Stimulated activated CD8-positive, alpha-beta memory T cell treated with anti-CD3 and anti-CD28 coated beads, Interleukin-7, amount 100 ng/mL, for 1 hour (primary cell): ENCODE results near the gene CFAP20DC.
"Not testable (repeated sequence)": the region's sequence is repeated elsewhere in the genome, so short reads cannot be mapped to it uniquely, and the experiment has no call there.

Source experiments
- DNase-seq, 2 donors: peaks; one replicate each; pipeline ENCODE4 v3.0.0-alpha.2; 2020; ENCODE audit warnings: low read depth in 2 of 2

CFAP20DC gene

DNA sequence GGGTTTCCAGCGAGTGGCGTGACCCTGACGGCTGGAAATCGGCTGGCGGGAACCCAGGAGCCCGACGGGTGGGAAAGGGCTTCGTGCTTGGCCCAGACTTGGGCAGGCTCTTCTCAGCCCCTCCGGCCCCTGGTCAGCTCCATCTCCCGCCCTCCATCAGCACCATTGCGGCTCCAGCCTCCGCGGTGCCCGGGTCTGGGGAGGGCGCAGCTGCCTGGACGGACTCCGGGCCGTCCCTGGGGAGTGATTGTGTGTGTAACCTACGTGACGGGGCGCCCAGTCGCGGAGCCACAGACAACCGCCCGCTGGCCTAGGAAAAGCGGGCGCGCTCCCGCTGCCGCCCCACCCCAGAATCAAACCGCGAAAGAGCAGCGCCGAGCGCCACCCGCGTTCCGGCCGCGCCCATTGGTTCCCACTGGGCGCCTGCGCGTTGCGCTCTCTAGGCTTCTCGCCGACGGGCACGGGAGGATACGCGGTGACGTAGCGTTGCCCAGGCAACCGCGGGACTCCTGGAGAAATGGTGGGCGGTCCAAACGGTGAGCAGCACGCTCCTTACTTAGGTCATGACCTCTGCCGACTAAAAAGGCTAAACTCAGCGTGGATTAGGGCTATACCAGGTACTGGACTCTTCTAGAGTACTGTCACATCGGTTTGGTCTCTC, at the start of gene CFAP20DC:
TSS of gene CFAP20DC (minus strand) at position 355 of the 661 bp plus-strand sequence. CDS start 394 bp downstream, outside the sequence.
- peak; percentile 51 to 72 for DNase-seq

DNA sequence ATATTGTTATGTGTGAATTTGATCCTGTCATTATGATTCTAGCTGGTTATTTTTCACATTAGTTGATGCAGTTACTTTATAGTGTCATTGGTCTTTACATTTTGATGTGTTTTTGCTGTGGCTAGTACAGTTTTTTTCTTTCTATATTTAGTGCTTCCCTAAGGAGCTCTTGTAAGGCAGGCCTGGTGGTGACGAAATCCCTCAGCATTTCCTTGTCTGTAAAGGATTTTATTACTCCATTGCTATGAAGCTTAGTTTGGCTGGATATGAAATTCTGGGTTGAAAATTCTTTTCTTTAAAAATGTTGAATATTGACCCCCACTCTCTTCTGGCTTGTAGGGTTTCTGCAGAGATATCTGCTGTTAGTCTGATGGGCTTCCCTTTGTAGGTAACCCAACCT, 48.7 kb upstream of the CFAP20DC start:
- not testable (repeated sequence) for DNase-seq

DNA sequence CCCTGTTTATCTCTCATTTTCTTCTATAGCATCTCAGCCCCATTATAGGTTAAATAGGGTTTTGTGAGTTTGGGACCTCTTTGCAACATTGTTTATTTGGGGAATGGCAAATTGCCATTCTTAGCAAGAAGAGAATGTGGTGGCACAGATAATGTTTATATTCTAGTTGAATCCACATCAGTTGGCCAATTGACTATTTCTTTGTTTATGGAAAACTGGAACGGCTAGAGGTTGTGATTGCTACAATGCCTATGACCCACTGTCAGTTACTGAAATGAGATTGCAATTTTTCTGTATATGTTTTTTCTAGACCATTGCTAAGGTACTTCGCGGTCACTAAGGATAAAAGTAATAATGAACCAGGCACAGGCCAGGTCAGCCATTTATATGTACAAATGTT, 44.6 kb upstream of the CFAP20DC start:
- no peak for DNase-seq

GRCh38 chr3:59093521-59093920, 43.7 kb upstream of the CFAP20DC start:
- no peak for DNase-seq

GRCh38 chr3:59088761-59089160, 38.9 kb upstream of the CFAP20DC start:
- no peak for DNase-seq

DNA sequence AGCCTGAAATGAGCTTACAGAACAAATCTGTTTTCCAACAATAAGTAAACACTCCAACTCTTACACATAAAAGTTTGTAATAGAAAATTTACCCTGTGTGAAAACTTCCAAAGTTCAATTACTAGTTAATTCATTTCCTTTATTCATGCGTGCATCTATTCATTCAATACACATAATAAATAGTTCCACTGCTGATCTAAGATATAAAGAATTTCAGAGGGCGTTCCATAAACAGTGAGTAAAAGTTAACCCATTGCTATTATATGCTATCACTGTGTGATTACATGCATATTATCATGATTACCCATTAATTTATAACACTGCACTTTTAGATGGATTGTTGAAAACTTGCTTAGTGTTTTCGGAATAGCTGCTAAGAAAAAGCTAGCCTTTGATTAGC, 36.2 kb upstream of the CFAP20DC start:
- DNase-seq: no peak

DNA sequence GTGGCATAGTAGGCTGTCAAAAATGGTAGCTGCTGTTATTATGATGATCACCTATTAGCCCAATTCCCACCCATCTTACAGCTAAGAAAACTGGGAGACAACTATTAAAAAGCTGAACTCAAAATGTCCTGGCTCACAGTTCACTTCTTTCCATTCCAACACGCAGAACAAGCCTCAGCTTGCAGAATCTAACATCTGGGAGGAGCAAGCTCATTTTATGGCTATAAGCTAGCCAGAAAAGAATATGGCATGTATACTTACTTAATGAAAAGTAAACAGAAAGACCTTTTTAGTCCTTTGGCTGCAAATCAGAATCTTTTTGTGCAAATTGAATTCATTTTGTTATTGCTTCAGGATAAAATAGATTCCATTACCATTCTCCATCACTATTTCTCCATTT, 34.8 kb upstream of the CFAP20DC start:
- DNase-seq: no peak

GRCh38 chr3:59082106-59082505, 32.3 kb upstream of the CFAP20DC start:
- DNase-seq: no peak

GRCh38 chr3:59081071-59081470, 31.2 kb upstream of the CFAP20DC start:
- no peak for DNase-seq

- no peak for DNase-seq
Measured at GRCh38 chr3:59079962-59080361, 30.1 kb upstream of the CFAP20DC start.

DNA sequence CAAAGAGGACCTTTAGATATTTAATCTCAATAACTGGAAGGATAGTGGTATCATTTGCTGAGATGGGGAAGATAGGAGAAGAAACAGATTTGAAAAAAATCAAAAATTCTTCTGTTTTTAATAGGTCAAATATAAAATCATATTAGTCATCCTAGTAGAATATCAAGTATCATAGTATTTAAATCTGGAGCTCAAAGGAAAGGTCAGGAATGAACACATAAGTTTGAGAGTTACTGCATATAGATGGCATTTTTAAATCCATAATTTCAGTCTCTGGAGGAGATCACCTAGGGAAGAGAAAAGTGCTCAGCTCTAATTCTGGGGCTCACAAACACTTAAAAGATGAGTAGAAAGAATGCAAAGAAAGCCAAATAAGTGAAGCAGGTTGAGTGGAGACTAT, 24.9 kb upstream of the CFAP20DC start:
- no peak for DNase-seq

DNA sequence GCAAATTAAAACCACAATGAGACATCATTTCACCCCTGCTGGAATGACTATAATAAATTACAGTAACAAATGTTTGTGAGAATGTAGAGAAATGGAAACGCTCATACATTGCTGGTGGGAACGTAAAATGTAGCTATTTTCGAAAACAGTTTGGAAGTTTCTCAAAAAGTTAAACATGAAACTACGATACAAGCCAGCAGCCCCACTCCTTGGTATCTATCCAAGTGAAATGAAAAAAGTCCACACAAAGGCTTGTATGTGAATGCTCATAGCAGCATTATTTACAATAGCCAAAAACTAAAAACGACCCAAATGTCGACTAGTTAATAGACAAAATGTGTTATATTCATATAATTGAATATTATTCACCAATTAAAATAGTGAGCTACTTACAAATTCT, 22.9 kb upstream of the CFAP20DC start:
- DNase-seq: no peak

- no peak for DNase-seq
Measured at GRCh38 chr3:59069838-59070237, 20.0 kb upstream of the CFAP20DC start.

- DNase-seq: no peak
Measured at GRCh38 chr3:59065240-59065639, 15.4 kb upstream of the CFAP20DC start.

DNA sequence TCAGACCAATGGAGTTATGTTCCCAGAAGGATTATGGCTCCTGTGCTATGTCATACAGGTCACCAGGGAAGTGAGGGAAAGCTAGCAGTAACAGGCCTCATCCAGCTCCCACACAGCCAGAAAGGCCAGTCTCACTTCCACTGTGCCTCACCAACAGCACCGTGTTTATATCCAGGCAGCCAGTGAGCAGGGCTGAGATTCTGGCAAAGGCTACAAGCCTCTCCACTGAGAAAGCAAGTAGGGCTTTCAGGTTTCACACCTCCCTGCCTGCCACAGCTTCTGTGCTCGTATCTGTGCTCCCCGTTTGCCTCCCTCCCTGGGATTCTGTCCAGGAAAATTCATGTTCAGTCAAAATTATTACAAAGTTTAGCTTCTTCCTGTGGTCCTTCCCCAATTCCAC, 14.9 kb upstream of the CFAP20DC start:
- no peak for DNase-seq

GRCh38 chr3:59064276-59064675, 14.5 kb upstream of the CFAP20DC start:
- no peak for DNase-seq

- DNase-seq: no peak
Measured at GRCh38 chr3:59056706-59057105, 6.9 kb upstream of the CFAP20DC start.

DNA sequence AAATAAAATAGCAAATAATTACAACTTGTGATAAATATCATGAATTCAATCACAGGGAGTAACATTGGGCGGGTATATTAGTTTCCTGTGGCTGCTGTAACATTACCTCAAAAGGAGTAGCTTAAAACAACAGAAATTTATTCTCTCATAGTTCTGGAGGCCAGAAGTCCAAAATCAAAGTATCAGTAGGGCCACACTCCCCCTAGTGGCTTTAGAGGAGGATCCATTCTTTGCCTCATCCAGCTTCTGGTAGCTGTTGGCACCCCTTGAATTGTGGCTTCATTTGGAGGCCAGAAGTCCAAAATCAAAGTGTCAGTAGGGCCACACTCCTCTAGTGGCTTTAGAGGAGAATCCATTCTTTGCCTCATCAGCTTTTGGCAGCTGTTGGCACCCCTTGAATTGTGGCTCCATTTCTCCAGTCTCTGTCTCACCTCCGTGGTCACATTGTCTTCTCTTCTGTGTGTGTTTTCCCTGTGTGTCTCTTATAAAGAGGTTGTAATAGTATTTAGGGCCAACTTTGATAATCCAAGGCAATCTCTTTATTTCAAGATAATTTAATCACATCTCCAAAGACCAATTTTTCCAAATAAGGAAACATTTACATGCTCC, 3.1 kb upstream of the CFAP20DC start:
- no peak for DNase-seq

GRCh38 chr3:59050811-59051414, 1.1 kb upstream of the CFAP20DC start:
- not testable (repeated sequence) for DNase-seq

DNA sequence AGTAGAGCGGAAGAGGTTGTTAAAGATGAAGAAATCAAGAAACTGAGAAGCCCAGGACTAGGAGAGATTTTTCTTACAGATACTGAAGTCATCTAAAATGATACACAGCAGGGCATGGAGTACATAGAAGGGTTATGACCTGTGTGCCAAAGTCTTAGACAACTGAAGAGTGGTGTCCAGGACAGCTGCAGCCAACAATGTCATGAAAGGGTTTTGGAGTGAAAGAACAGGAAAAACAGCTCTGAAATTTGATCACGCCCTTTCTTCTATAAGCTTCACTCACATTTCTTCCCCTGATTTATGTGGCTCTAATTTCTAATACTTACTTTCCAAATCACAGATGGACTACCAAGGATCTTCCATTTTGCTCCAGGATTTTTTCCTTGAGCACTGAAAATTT, 3.0 kb downstream of the CFAP20DC start:
- DNase-seq: no peak

DNA sequence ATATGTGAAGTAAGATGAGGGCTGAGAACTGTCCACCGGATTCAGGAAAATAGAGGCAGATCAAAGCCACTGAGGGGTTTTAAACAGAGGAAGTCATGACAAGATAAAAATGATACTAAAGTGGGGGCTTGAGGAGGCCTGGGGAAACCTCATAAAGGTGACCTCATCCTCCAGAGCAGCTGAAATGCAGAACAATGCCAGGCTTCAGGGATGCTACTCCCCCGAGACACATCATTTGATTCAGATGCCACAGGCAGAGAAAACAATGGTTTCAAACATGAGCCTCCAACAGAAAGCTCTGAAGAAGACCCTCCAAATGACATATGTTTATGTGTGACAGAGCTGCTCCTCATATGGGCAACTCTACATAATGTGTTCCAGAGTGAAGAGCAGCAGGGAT, 6.4 kb downstream of the CFAP20DC start:
- DNase-seq: no peak

- DNase-seq: no peak
Measured at GRCh38 chr3:59040902-59041301, 8.9 kb downstream of the CFAP20DC start.

DNA sequence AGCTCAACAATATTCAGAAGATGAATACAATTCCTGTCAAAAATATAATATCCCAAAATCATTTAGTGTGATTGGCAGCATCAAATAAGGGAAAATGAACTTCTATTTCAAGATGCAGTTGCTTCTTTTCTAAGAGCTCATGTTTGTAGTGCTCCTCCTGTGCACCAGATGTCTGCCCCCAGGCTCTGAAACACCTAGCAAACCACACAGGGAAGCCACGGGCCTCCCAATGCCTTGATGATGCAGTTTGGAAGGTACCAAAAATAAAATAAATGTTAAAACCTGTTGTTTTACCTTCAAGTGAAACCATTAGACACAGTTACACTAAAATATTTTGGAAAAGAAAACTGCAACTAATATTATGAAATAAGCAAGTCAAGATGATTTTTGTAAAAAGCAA, 22.2 kb downstream of the CFAP20DC start:
- no peak for DNase-seq
